HL-60 (cell line): ENCODE data around the gene IGSF1.

ENCODE experiments used
- DNase-seq, 2 experiments: peaks; one replicate each; pipeline ENCODE4 v3.0.0-alpha.2; 2010 to 2020; ENCODE audit warnings: low read depth in 1 of 2, low spot score in 1 of 2
- H3K27ac ChIP-seq: fragments of 250-450 bp; sonication (Bioruptor Pico); replicated peaks from 2 replicates; pipeline ENCODE4 v1.5.1; 2020; ENCODE audit warnings: mild to moderate bottlenecking, moderate library complexity
- H3K27me3 ChIP-seq: fragments of 250-450 bp; sonication (Bioruptor Pico); 2 replicates; pipeline ENCODE4 v1.5.1; 2021; ENCODE audit warnings: mild to moderate bottlenecking, moderate library complexity; ENCODE audit not compliant: insufficient read depth, poor library complexity, severe bottlenecking
- H3K4me3 ChIP-seq: replicated peaks from 2 replicates; pipeline ENCODE4 v1.5.1; 2011; ENCODE audit warnings: mild to moderate bottlenecking, control low read depth, low read length; ENCODE audit not compliant: insufficient read depth
- GABPA ChIP-seq: IDR thresholded peaks from 2 replicates; pipeline ENCODE4 v1.6.1; 2012; ENCODE audit warnings: low read depth
- POLR2AphosphoS5 ChIP-seq: IDR thresholded peaks from 2 replicates; pipeline ENCODE4 v1.6.1; 2012; ENCODE audit warnings: low read depth
- SPI1 ChIP-seq: IDR thresholded peaks from 2 replicates; pipeline ENCODE4 v1.6.1; 2012; ENCODE audit warnings: low read depth, mild to moderate bottlenecking, borderline replicate concordance
- TF ChIP-seq, protein P1 (sequence below): IDR thresholded peaks from 2 replicates; pipeline ENCODE4 v1.6.1; 2012; ENCODE audit warnings: low read depth; ENCODE audit not compliant: insufficient replicate concordance
- TF ChIP-seq, protein P2 (sequence below): IDR thresholded peaks from one replicate; pipeline ENCODE4 v1.5.1; 2011; ENCODE audit warnings: low read length, control low read depth, inconsistent platforms; ENCODE audit not compliant: insufficient read depth

The IGSF1 gene

DNA sequence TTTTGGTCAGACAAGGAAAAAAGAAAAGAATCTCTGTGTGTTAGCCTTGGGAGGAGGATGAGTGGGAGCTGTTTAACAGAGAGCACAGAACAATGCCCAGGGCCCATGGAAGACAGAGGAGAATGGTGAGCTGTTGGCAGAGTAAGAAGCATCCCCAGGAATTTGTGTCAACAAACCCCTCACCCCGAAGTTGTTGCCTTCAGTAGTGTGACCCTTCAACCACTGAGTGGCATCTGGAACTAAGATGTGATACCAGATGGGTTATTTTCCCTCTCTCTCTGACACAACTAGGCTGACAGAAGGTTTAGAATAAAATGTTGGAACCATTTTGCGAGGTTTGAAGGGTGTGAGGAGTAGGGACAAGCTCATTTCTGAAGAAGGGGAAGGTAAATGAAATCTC is 25.1 kb downstream of the IGSF1 start:
- no peak for TF ChIP-seq POLR2AphosphoS5
- TF ChIP-seq GABPA: no peak
- TF ChIP-seq, protein P1, sequence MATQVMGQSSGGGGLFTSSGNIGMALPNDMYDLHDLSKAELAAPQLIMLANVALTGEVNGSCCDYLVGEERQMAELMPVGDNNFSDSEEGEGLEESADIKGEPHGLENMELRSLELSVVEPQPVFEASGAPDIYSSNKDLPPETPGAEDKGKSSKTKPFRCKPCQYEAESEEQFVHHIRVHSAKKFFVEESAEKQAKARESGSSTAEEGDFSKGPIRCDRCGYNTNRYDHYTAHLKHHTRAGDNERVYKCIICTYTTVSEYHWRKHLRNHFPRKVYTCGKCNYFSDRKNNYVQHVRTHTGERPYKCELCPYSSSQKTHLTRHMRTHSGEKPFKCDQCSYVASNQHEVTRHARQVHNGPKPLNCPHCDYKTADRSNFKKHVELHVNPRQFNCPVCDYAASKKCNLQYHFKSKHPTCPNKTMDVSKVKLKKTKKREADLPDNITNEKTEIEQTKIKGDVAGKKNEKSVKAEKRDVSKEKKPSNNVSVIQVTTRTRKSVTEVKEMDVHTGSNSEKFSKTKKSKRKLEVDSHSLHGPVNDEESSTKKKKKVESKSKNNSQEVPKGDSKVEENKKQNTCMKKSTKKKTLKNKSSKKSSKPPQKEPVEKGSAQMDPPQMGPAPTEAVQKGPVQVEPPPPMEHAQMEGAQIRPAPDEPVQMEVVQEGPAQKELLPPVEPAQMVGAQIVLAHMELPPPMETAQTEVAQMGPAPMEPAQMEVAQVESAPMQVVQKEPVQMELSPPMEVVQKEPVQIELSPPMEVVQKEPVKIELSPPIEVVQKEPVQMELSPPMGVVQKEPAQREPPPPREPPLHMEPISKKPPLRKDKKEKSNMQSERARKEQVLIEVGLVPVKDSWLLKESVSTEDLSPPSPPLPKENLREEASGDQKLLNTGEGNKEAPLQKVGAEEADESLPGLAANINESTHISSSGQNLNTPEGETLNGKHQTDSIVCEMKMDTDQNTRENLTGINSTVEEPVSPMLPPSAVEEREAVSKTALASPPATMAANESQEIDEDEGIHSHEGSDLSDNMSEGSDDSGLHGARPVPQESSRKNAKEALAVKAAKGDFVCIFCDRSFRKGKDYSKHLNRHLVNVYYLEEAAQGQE: no peak
- TF ChIP-seq, protein P2, sequence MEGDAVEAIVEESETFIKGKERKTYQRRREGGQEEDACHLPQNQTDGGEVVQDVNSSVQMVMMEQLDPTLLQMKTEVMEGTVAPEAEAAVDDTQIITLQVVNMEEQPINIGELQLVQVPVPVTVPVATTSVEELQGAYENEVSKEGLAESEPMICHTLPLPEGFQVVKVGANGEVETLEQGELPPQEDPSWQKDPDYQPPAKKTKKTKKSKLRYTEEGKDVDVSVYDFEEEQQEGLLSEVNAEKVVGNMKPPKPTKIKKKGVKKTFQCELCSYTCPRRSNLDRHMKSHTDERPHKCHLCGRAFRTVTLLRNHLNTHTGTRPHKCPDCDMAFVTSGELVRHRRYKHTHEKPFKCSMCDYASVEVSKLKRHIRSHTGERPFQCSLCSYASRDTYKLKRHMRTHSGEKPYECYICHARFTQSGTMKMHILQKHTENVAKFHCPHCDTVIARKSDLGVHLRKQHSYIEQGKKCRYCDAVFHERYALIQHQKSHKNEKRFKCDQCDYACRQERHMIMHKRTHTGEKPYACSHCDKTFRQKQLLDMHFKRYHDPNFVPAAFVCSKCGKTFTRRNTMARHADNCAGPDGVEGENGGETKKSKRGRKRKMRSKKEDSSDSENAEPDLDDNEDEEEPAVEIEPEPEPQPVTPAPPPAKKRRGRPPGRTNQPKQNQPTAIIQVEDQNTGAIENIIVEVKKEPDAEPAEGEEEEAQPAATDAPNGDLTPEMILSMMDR: no peak
- no peak for TF ChIP-seq SPI1
- H3K27me3 ChIP-seq: no peaks in the 10 kb centered on the region
- no peak overlapping the region for H3K27ac ChIP-seq
- H3K4me3 ChIP-seq: no peak overlapping the region
- DNase-seq: no peak

DNA sequence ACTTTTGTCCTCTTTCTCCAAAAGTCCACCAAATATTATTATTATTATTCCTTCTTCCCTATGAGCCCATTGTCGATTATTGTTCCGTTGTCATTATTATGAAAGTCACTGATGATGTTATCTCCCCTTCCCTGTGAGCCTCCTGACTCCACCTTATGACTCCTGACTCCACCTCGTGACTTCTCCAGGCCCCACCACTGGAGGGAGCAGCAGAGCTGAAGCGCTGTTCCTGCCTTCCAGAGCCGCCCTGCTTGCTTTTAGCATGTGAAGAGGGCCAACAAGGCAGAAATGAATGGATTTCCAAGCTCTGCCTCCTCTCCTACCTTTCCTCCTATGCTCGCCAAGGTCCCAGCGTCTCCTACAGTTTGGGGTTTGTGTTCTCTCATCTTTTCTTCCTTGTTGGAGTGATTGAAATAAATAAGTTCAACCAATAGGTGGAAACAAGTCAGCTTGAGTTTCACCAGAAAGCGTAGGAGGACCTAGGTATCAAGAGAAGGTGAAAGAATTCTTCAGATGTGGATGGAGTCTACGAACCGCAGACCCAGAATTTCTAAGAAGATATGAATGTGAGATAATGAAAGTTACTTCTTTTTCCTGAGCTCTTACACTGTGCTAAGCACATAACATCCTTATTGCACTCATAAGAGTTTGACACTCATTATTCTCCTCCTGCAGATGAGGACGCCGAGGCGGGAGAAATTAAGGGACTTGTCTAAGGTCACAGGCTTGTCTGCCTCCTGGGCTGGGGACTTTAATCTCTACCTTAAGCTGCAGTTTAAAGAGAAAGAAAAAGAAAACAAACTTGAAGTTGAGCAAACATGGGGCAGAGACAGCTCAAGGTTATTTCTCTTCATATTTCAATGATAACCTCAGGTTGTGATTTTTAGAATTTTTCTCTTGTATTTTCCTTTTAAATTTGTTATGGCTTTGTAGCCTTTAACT is 26.1 kb downstream of the IGSF1 start:
- DNase-seq: peak in 1 of 2 experiments; percentile 39
- no peaks in the 10 kb centered on the region for H3K27me3 ChIP-seq
- H3K4me3 ChIP-seq: no peak overlapping the region
- TF ChIP-seq, protein P2: no peak
- TF ChIP-seq, protein P1: no peak
- TF ChIP-seq GABPA (no peak), SPI1 (no peak), POLR2AphosphoS5 (no peak)
- no peak overlapping the region for H3K27ac ChIP-seq

DNA sequence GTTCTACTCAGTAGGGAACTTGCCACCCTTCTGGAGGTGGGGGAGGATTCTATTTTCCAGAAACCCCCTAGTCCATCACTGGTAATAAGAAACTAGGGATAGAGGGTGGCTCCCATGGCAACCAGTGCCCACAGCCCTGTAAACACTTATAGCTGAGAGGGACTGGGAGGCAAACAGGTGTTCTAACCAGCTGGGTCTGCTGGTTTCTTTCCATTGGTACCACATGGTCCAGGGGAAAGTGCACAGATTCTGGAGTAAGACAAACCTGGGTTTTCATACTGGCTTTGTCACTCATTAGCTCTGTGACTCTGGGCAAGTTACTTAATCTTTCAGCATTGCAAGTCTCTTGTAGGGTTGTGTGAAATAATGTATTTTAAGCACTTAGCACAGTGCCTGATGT is 26.9 kb downstream of the IGSF1 start:
- Histone ChIP-seq H3K27ac (no peak overlapping the region), H3K27me3 (no peaks in the 10 kb centered on the region), H3K4me3 (no peak overlapping the region)
- DNase-seq: no peak
- no peak for TF ChIP-seq POLR2AphosphoS5
- TF ChIP-seq, protein P1: no peak
- no peak for TF ChIP-seq GABPA
- TF ChIP-seq, protein P2: no peak
- no peak for TF ChIP-seq SPI1
